Measurements from ENCODE around the gene HSPA14.
A peak's percentile ranks its signal among the peaks of the same experiment; 100 is the strongest.
"Not testable (repeated sequence)": the region's sequence is repeated elsewhere in the genome, so short reads cannot be mapped to it uniquely, and the experiment has no call there.

The HSPA14 gene, protein sequence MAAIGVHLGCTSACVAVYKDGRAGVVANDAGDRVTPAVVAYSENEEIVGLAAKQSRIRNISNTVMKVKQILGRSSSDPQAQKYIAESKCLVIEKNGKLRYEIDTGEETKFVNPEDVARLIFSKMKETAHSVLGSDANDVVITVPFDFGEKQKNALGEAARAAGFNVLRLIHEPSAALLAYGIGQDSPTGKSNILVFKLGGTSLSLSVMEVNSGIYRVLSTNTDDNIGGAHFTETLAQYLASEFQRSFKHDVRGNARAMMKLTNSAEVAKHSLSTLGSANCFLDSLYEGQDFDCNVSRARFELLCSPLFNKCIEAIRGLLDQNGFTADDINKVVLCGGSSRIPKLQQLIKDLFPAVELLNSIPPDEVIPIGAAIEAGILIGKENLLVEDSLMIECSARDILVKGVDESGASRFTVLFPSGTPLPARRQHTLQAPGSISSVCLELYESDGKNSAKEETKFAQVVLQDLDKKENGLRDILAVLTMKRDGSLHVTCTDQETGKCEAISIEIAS
- total RNA-seq = 13.7 to 25.7 (median 19.9) reads per million in 4 donors

DNA sequence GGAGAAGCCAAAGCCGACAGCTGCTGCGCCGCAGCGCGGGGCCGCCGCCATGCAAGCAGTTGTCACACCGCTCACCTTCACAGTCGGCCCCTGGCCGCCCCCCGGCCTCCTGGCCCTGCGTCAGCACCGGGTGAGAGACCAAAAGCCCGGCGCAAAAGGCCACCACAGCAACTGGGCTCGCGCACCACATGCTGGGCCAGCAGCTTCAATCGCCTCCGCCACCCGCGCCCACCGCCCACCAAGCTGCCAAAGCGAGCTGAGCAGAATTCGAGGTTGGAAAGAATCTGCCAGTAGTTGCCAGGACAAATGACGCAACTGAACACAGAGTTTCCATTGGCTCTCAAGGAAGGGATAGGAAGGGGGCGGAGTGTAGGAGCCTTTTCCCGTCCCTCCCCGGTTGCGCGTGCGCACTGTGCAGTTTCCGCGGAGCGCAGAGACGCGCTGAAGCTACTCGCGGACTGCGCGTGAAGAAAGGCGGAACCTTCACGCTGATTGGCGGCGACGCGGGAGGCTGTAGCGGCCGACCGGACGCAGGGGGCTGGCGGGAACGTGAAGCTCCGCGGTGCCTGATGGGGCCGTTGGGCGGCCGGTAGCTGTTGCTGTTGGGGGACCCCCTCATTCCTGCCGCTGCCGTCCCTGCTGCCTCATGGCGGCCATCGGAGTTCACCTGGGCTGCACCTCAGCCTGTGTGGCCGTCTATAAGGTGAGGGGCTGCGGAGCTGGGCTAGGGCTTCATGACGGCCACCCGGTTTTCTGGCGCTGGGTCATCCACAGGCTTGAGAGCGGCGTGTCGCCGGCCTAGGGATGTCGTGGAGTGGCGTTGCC is at the start of gene HSPA14, which contains the start of the genes CDNF and MSANTD7:
Gene HSPA14 (plus strand): TSS at position 550 of the 825 bp plus-strand sequence. CDS start 97 bp downstream, at position 647.
Gene CDNF (minus strand): TSS at position 281 of the 825 bp plus-strand sequence. CDS start 91 bp downstream, at position 190.
Gene MSANTD7 (plus strand): TSS at position 550 of the 825 bp plus-strand sequence. CDS start 3,979 bp downstream, outside the sequence.
- peak; percentile 98 to 100 (median 99) for DNase-seq

DNA sequence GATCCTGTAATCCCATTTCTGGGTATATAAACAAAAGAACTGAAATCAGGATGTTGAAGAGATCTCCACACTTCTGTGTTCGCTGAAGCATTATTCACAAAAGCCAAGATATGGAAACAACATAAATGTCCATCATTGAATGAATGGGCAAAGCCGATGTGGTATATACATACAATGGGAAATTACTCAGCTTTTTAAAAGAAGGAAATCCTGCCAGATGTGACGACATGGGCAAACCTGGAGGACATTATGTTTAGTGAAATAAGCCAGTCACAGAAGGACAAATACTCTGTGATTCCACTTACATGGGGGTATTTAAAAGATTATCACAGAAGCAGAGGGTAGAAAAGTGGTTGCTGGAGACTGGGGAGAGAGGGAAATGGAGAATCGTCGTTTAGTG is 39.5 kb upstream of the HSPA14 start:
- DNase-seq = no peak

DNA sequence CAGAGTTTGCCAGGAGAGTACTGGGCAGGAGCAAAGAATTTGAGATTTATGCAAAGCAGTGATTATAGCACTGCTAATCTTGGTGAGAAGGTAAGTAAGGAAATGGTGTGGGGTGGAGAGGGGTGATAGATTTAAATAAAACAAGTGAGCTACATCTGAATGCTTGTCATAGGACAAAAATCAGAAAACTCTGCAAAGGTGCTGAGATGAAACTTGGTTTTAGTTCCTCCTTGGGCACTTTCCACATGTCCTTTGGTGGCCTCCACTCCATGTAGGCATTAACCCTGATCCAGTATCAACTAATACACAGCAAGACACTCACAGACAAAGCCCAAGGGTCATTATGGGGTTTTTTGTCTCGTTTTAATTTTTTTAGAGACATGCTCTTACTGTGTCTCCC is 37.7 kb upstream of the HSPA14 start:
- no peak for DNase-seq

DNA sequence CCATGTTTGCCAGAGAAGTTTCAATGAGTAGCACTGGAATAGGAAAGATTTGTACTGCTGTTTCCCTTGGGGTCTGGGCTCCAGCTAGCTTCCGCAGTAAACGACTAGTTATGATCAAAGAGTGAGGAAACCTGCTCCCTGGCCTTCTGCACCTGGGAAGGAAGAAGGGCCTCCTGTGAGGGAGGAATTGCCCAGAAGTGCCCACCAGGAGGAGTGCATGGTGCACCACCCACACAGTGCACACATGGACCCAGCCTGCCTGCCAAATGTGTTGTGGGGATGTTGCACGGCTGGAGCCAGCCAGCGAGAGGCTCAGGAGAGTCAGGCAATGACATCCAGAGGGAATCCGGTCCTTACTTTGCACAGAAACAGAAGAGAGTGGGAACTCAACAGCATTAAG is 36.4 kb upstream of the HSPA14 start:
- DNase-seq = no peak

DNA sequence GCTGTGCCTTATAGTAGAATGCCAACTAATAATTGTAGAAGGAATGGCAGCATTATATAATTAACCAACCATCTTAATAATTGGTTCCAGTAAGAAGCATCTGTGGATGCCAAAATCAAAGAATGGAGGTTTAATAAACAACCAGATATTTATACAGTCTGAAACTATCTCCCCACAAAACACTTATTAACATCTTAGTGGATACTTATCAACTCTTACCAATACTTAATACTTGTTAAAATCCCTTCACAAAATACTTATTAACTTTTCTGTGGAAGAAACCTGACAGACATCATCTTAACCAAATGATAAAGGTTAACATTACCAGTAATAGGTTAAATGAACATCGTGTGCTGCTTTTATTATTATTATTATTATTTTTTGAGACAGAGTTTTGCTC is 34.3 kb upstream of the HSPA14 start:
- no peak for DNase-seq

DNA sequence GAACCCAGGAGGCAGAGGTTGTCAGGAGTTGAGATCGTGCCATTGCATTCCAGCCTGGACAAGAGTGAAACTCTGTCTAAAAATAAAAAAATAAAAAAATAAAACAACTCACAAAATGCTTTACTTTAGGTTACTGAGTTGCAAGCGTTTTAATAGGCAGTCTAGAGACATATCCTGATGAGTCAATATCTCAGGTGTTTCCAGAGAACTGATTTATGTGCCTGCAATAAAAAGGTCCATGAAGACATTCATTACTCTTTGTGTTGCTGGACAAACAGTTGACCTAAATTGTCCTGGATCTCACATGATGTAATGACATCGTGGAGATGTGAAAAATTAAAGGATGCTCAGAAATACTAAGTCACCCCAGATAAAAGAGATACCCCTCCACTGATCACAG is 31.8 kb upstream of the HSPA14 start:
- no peak for DNase-seq

DNA sequence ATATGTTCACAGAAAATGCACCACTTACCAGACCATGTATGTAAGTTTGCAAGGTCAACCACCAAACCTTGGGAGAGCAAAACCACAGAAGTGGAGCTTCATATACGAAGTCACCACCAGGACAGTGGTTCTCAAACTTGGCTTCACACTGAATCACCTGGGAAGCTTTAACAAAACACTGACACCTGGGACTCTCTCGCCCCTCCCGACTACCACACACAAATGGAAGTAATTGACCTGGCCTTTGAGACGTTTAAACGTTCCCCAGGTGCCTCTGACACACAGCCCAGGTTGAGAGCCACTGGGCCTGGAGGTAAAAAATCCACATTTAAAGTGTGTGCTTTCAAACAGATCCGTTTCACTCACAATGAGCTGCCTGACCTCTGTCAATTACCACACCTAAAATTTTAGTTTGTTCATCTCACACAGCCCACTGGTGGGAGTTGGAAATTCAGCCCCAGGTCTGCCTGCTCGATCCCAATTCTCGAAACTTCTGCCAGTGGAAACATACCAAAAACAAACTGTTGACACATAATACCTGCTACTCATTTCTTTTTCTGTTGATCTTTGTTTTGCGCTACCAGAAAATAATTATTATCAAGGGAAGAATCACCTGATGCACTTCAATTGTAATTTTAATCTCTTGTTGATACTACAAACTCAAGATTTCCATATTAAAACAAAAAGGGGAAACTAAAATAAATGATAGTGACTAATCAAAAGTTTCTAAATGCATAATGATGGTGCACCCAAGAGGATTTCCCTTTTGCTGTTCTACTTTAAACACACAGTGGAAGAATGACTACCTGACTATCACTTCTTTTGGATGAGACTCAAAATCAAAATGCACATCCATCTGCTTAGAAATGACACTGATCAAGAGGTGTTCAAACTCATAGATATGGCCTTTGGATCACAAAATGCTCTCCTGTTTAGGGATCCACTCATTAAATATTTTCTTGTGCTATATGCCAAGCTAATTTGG is 26.8 kb upstream of the HSPA14 start:
- no peak for DNase-seq

DNA sequence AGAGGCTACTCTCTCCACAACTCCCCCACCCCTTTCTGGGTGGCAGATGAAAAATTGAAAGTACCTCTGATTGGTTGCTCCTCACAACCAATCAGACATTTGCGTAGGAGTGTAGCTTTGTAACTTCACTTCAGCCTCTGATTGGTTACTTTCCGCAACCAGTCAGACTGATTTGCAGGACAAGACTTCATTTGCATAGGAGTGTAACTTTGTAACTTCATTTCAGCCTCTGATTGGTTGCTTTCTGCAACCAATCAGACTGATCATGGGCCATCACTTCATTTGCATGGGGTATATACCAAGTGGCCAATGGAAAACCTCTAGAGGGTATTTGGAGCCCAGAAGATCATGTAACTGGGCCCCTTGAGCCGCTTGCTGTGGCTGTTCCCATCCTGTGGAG is 25.8 kb upstream of the HSPA14 start:
- DNase-seq = peak in 2 of 5 donors; percentile 6 to 18

DNA sequence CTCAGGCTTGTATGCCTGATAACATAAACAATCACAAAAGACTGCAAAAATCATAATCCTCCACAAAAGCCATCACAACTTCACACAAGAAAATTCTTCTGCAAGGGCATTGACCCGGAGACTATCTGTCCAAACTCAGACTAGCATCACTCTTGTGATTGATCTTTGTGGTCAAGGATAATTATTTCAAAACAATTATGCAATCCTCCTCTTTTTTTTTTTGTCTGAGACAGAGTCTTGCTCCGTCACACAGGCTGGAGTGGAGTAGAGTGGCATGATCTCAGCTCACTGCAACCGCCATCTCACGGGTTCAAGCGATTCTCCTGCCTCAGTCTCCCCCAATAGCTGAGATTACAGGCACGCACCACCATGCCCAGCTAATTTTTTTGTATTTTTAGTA is 22.4 kb upstream of the HSPA14 start:
- no peak for DNase-seq

DNA sequence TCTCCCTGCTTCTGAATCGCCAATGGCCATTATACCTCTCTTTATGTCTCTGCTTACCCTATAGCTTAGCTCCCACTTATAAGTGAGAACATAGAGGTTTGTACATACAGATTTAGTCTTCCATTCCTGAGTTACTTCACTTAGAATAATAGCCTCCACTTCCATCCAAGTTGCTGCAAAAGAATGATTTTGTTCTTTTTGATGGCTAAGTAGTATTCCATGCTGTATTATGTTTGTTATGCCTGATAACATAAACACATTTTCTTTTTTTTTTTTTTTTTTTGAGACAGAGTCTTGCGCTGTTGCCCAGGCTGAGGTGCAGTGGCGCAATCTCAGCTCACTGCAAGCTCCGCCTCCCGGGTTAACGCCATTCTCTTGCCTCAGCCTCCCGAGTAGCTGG is 21.4 kb upstream of the HSPA14 start:
- DNase-seq = not testable (repeated sequence)

DNA sequence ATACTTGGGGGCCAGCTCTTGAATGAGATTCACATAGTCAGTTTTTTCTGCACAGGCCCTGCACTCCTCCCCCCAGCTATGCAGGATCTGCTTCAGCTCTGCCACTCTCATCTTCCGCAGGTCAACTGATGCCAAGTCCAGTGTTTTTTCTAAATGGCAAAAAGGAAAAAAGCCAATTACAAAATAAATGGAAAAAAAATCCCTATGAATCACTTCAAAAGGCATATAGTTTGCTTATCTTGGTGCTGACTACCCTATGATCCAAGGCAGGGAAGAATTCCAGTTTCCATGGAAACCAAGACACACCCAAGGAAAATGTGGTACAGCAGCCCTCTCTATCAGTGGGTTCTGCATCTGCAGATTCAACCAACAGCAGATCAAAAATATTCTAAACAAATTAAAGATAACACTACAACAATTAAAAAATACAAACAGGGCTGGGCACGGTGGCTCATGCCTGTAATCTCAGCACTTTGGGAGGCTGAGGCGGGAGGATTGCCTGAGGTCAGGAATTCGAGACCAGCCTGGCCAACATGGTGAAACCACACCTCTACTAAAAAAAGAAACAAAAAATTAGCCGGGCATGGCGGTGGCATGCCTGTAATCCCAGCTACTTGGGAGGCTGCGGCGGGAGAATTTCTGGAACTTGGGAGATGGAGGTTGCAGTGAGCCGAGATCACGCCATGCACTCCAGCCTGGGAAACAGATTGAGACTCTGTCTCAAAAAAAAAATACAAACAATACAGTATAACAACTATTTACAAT is 17.9 kb upstream of the HSPA14 start:
- DNase-seq = no peak

DNA sequence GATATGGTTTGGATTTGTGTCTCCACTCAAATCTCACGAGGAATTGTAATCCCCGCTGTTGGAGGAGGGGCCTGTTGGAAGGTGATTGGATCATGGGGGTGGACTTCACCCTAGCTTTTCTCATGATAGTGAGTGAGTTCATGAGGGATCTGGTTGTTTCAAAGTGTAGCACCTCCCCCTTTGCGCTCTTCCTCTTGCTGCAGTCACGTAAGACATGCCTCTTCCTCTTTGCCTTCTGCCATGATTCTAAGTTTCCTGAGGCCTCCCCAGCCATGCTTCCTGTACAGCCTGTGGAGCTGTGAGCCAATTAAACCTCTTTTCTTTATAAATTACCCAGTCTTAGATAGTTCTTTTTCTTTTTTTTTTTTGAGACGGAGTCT is 17.3 kb upstream of the HSPA14 start:
- DNase-seq = no peak

DNA sequence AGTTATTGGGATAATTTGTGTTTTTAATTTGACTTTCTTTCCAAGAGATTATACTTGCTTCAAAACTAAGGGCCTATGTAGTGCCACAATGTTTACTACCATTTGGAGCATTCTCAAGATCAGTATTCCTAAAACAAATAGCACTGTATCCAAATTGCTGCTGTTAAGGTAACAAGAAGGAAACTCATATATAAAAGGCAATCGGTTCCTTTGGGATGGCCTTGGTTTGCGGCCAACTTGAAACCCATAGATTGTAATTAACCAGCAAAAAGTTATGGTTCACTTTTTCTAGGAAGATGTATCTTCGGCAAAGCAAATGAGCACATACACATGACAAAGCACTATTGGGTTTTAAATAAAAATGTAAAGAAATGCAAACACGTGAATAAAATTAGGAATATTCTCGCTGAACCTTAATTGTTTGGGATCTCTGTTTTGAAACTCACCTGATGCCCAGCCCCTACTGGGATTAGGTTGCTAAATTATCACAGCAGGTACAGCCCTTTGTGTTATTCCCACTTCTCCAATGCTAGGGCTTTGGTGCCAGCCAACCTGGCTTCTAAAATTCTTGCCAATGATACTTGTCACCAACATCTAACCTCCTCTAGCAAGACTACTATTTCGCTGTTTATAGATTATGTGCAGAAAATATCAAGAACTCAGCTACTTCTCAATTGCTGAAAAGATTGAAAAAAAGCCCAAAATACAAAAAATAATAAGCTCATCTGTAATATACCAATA is 16.3 kb upstream of the HSPA14 start:
- DNase-seq = no peak

DNA sequence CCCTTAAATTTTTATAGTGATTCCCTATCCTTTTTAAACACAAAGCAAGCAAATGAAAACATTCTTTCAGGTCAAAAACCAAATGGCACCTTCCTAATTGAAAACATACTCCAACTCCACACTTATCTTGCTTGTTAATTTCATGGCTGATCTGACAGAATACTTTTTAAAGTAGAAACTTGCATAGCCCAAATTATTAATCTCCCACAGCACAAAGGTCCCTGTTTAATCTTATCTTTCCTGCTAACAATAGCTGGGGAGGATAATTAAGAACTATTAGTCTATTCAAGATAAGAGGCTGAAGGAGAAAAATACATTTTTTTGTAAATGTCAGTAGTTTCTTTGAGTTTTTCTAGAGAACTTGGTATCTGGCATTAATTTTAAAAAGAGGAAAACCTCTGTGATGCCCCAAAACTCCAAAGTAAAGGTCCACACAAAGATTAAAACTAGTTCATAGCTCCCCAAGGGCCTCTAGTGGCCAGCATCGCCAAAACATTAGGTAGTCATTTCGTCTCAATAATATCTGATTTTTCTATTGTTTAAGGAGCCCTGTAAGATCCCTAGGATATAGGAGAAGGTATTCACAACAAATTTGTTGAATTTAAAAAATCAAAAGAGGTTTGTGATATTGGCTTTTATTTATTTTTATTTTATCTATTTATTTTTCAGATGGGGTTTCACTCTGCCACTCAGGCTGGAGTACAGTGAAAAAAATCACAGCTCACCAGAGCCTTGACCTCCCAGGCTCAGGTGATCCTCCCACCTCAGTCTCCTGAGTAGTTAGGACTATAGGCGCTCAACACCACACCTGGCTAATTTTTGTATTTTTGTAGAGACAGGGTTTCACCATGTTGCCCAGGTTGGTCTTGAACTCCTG is 15.0 kb upstream of the HSPA14 start:
- DNase-seq = peak in 3 of 5 donors; percentile 8 to 29 (median 19)

DNA sequence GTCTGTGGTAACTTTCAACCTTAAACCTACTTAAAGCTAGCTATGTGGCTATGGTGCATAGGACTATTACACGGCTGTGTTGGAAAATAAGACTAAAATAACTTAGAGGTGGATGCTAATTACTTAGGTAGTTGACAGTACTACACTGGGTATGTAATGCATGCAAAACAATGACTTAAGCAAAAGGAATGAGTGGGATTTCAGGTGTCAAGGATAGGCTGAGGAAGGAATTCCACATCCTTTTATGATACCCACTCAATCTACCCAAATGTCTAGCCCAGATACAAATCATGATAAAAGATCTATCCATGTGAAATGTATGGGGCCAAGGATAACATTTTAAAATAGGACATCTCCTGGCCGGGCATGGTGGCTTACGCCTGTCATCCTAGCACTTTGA is 14.1 kb upstream of the HSPA14 start:
- DNase-seq = no peak

DNA sequence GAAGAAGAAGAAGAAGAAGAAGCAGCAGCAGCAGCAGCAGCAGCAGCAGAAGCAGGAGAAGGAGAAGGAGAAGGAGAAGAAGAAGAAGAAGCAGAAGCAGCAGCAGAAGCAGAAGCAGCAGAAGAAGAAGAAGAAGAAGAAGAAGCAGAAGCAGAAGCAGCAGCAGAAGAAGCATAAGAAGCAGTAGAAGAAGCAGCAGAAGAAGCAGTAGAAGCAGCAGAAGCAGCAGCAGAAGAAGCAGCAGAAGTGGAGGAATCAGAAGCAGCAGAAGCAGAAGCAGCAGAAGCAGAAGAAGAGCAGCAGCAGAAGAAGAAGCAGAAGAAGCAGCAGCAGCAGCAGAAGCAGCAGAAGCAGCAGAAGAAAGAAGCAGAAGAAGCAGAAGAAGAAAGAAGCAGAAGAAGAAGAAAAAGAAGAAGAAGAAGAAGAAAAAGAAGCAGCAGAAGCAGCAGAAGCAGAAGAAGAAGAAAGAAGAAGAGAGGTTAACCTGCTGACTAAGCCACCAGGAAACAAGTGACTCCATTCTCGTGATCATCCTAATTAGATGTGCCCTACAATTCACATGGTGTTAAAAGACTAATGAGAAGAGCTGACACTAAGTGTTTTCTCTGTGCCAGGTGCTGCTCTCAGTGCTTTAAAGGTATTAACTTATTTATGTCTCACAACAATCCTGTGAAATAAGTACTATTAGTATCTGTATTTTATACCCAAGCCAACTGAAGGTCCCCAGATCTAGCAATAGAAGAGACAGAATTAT is 11.9 kb upstream of the HSPA14 start:
- DNase-seq = no peak

DNA sequence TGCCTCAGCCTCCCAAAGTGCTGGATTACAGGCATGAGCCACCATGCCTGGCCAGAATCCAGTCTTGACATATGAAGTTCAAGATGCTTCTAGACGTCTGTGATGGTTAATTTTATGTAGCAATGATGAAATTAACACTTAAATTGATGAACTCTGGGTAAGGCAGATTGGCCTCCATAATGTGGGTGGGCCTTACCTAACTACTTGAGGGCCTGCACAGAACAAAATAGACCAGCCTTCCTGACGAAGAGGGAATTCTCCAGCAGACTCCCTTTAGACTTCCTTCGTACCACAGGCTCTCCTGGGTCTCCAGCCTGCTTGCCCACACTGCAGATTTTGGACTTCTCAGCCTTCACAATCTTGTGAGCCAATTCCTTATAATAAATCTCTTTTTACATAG is 5.0 kb upstream of the HSPA14 start:
- DNase-seq = no peak

DNA sequence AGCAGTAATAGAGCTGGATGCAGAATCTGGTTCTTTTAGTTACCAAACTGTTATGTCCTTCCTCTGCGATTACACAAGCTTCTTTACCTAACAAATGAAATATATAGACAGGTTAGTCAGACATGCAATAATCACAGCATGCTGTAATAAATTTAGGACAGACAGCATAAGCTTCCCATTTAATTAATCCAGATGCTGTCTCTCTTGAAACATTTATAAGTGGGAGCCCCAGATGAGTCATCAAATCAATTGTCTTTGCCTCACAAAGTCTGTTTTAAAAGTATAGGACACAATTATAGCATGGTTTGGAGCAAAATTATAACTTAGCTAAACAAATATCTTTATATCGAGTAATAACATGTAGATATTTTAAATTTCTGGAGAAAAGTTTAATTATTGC is 1.9 kb upstream of the HSPA14 start:
- DNase-seq = no peak

Measured in T-helper 1 cell (primary cell).